Activated effector memory CD4-positive, alpha-beta T cell treated with Interleukin-2 at 50 U/mL for 16 hours (primary cell): ENCODE results near the gene AASDHPPT.
"Not testable (repeated sequence)": the region's sequence is repeated elsewhere in the genome, so short reads cannot be mapped to it uniquely, and the experiment has no call there.

Experiments used
- DNase-seq: peaks from one replicate; pipeline ENCODE4 v3.0.0-alpha.2; 2020

AASDHPPT gene, protein sequence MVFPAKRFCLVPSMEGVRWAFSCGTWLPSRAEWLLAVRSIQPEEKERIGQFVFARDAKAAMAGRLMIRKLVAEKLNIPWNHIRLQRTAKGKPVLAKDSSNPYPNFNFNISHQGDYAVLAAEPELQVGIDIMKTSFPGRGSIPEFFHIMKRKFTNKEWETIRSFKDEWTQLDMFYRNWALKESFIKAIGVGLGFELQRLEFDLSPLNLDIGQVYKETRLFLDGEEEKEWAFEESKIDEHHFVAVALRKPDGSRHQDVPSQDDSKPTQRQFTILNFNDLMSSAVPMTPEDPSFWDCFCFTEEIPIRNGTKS

GRCh38 chr11:106077609-106078455 lies at the start of gene AASDHPPT:
Gene AASDHPPT, plus strand, starts transcription at chr11:106077662. Its CDS starts 49 bp downstream, at chr11:106077711.
- DNase-seq = no peak

GRCh38 chr11:106030609-106031008 lies 46.9 kb upstream of the AASDHPPT start:
- DNase-seq = no peak

DNA sequence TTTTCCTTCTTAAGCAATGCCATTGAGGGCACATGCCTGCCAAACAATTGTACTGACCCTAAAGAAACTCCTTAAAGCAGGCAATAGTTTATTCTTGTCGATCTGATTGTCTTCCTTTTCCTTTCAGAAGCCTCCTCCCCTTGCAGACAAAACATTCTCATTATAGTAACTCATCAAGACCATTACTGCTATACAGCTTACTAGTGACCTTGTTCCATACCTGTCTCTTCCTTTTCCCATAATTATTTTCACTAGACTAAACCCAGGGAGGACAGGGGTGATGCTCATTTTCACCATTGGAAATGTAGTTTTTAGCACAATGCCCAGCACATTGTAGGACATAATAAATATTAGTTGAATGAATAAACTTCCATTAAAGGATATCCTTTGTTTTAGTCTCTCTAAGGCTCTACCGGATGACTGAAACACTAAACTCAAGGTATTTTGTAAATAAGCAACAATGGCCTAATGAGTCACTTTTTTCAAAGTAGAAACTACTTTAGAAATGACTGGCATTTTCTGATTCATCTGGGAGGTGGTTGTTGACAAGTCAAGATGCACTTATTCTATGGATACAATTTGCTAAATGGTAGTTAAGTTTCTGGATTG lies 46.2 kb upstream of the AASDHPPT start:
- no peak for DNase-seq

DNA sequence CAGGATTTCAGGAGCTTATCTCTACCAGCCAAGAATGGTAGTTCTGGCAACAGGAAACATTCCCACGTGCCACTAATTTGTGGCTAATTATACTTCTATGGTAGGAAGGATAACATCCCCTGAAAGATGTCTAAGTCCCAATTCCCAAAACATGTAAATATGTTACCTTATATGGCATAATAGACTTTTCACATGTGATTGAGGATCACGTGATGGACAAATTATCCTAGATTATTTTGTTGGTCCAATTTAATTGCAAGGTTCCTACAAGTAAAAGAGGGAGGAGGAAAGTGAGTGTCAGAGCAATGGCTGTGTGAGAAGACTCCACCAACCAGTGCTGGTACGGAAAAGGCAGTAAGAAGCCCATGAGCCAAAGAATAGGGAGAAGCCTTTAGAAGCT lies 45.5 kb upstream of the AASDHPPT start:
- no peak for DNase-seq

DNA sequence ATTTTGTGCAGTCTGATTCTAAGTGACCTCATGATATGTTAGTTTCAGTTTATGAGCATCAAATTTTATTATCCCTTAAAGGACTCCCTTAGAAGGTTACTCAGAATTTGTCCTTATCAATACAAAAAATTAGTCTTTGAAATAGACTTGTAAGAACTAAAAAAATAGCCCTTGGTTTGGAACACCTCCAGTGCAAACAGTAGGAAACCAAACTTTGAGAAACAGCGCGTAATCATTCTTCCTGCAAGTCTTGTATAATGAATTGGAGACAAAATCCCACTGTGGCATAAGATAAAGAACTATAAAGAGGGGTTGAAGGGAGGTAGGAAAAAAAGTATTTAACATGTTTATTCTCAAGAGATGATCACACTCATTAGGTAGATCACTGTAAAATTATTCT lies 44.6 kb upstream of the AASDHPPT start:
- no peak for DNase-seq

- DNase-seq = no peak
Measured at GRCh38 chr11:106043540-106043939, 33.9 kb upstream of the AASDHPPT start.

GRCh38 chr11:106047631-106048030 lies 29.8 kb upstream of the AASDHPPT start:
- DNase-seq = no peak

DNA sequence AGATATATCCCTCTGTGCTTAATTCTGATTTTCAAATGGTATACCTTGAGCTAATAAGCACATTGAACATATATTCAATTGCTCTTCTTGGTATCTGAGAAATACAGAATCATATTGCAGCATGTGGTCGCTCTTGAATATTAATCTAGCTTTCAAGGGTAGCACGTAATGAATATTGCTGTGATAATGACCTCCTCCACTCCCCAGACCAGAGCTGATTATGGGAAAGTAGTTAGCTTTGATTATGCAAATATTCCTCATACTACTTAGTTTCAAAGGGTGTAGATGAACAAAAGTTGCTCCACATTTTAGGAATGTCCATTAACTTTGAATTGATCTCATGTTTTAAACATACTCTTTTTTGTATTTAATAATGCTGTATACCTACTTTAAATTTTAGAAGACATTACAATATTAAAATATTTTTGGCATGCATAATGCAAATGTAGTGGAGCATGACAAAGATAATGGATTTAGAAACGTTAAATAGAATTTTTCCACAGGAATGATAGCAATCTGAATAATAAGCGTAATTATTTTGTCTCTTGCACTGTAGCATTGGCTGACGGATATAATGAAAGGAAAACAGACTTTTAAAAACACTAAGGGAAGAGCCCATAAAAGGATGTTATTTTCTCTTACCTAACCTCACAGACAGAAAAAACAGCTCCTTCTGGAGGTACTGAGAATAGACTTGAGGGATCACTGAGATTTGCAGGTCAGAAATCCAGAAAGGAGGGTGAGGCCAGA lies 27.6 kb upstream of the AASDHPPT start:
- no peak for DNase-seq

DNA sequence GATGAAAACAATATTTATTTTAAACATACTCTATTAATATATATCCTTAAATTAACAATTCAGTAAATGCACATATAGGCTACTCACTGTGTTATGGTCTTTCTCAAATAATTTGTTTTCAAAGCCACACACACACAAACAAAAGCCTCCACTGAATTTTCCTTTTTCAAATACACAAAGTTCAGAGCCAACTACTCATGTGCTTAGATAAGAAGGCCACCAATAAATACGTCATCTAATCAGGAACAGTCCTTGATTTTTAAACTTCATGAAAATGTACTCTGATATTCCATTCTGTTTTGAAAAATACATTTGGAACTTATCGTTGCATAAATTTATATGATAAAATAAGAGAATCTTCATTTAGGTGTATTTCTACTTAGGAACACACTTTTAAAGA lies 26.4 kb upstream of the AASDHPPT start:
- DNase-seq = no peak

DNA sequence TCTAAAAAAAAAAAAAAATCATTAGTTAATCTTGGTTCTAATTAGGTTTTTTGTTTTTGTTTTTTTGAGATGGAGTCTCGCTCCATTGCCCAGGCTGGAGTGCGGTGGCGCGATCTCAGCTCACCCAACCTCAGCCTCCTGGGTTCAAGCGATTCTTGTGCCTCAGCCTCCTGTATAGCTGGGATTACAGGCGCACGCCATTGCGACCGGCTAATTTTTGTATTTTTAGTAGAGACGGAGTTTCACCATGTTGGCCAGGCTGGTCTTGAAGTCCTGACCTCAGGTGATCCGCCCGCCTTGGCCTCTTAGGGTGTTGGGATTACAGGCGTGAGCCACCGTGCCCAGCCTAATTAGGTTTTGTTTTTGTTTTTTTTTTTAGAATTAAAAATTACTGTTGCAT lies 19.1 kb upstream of the AASDHPPT start:
- not testable (repeated sequence) for DNase-seq

- DNase-seq = no peak
Measured at GRCh38 chr11:106059617-106060016, 17.8 kb upstream of the AASDHPPT start.

DNA sequence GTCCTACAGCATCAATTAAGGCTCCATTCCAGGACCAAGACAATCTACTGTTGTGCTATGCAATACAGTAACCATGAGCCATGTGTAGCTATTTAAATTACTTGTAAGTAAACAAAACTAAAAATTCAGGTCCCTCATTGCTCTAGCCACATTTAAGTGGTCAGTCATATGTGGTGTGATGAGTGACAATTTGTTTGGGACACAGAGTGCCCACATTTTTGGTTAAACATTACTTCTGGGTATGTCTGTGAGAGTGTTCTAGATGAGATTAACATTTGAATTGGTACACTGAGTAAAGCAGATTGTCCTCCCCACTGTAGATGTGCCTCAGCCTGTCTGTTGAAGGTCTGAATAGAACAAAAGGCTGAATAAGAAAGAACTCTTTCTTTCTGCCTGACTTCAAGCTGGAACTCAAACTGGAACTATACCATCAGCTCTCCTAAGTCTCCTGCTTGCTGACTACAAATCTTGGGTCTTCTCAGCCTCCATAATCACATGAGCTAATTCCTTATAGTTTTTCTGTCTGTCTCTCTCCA lies 16.1 kb upstream of the AASDHPPT start:
- DNase-seq = no peak

GRCh38 chr11:106061954-106062949 lies 15.2 kb upstream of the AASDHPPT start:
- no peak for DNase-seq

DNA sequence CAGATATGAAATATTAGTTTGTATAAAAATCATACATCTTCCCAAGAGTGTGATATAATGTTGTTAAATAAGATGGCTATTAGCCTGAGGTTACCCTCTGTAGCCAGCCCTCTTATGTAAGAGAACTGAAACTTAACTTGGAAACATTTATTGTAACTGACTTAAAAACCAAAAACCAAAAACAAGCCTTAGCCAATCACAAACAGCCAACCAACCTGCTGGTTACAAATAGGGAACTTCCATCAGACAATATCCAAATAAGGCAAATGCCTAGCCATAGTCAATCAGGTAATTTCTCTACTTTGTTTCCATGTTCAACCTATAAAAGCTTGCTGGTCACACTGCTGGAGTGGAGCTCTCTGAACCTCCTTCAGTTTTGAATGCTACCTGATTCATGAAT lies 14.5 kb upstream of the AASDHPPT start:
- no peak for DNase-seq

DNA sequence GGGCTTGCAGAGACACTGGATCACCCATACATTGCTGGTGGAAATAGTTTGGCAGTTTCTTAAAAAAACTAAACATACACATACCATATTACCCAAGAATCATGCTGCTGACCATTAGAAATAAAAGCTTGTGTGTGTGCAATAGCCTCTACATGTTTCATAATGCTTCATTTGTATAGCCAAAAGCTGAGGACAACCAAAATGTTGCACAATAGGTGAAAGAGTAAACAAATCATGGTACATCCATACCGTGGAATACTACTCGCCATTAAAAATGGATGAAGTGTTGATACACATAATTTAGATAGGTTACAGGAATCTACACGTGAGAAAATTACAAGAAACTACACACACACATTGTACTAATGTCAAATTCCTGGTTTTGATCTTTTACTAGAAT lies 6.9 kb upstream of the AASDHPPT start:
- DNase-seq = no peak

GRCh38 chr11:106072804-106073203 lies 4.7 kb upstream of the AASDHPPT start:
- DNase-seq = no peak

- DNase-seq = peak; percentile 2
Measured at GRCh38 chr11:106076171-106076918, 1.1 kb upstream of the AASDHPPT start.

DNA sequence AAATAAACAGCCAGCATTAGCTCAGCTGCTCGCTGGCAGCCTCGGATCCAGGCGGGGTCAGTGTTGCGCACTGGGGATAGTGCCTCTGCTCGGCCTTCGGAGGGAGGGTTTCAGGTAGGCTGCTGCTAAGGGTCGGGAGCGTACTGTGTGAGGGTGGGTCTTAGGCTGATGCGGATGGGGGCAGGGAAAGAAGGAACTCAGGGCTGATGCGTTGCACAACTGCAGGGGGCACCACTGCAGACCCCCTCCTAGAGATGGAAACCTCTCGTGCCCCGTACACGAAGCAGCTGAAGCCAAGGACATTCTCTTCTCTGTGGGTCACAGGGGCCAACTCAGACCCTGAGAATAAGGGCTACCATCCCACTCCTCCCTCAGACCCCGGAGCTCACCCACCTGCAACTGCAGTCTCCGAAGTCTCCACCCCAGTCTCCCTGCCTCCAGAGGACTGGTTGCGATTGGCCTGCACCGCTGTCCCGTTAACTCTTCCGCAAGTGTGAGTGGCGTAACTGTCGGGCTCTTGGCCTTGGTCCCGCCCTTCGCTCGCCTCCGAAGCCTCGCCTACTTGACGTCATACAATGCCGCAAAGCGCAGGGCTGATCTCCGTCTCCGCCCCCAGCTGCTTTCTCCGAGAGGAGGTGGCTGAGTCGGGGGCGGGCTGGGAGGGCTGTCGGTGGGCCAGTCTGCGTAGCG lies 398 bp upstream of the AASDHPPT start, which contains the start of gene KBTBD3:
Gene KBTBD3, minus strand, starts transcription at position 429 of the 690 bp plus-strand sequence. CDS start 18,250 bp downstream, outside the sequence.
- peak; percentile 99 for DNase-seq

- DNase-seq = no peak
Measured at GRCh38 chr11:106082096-106082495, 4.6 kb downstream of the AASDHPPT start.

DNA sequence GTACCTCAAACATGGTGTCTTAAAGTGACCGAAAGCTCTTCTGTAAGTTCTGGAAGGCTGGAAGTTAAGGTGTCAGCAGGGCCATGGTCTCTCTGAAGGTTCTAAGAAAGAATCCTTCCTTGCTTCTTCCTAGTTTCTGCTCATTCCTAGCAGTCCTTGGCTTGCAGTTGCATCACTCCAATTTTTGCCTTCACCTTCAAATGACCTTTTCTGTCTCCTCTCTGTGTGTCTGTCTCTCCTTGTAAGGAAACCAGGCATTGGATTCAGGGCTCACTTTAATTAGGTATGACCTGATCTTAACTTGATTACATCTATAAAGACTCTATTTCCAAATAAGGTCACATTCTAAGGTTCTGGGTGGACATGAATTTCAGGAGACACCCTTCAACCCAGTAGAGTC lies 8.7 kb downstream of the AASDHPPT start:
- no peak for DNase-seq
